Stimulated activated effector memory CD8-positive, alpha-beta T cell treated with anti-CD3 and anti-CD28 coated beads, Interleukin-12 subunit alpha, Interleukin-12 subunit beta, amount 100 ng/mL, for 72 hours (primary cell): Measurements from ENCODE around the gene ZNF487.
"Not testable (repeated sequence)": the region's sequence is repeated elsewhere in the genome, so short reads cannot be mapped to it uniquely, and the experiment has no call there.

Experiments used
- ATAC-seq: fragments of 150-1000 bp; cut with Tn5 transposase; 2 replicates; pipeline ENCODE4 v1.10.0; 2021
- DNase-seq, 2 donors: peaks; one replicate each; pipeline ENCODE4 v3.0.0; 2021 to 2022; ENCODE audit warnings: low spot score in 2 of 2
- H3K27ac Mint-ChIP-seq: one replicate; pipeline ENCODE4 v1.8.0; 2022; ENCODE audit warnings: mild to moderate bottlenecking, mixed read lengths
- H3K36me3 Mint-ChIP-seq: one replicate; pipeline ENCODE4 v1.8.0; 2022; ENCODE audit warnings: mild to moderate bottlenecking, mixed read lengths
- H3K4me1 Mint-ChIP-seq: one replicate; pipeline ENCODE4 v1.8.0; 2022; ENCODE audit warnings: mixed read lengths
- H3K4me3 Mint-ChIP-seq: one replicate; pipeline ENCODE4 v1.8.0; 2022; ENCODE audit warnings: mild to moderate bottlenecking, mixed read lengths
- H3K9me3 Mint-ChIP-seq: one replicate; pipeline ENCODE4 v1.8.0; 2022; ENCODE audit warnings: mixed read lengths

The ZNF487 gene

DNA sequence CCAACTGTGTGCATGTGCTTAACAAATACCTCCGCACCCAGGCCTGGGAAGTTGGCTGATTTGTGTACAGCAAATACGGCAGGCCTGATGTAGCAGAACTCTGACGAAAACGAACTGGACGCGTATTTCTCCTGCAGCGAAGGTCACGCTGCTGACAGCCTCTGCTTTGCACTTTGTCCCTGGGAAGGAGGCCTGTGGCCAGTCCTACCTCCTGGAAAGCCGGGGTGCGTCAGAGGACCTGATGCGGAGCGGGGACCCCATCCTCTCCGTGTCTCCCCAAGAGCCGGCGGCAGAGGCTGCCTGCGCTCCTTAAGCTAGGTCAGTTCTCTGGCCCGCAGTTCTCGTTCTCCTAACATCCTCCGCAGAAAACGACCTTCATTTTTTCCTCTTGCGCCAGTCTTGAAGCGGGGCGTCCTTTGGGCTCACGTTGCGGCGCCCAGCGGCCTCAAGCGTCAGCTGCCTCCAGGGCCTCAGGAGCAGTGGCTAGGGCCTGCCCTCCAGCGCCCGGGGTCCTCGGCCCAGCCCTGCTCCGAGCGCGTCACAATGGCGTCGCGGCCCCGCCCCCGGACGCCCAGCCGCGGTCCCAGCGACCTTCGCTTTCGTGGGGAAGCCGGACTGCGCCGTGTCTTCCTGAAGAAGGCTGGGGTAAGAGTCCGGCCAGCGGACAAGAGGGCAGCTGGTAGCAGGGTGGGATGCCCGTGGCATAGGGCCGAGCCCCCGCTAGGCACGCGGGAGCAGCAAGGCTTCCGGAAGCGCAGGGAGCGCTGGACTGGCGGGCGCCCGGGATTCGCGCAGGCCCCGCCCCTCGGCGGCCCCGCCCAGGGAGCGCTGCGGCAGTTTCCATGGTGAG lies at the start of gene ZNF487:
Gene ZNF487 (plus strand): TSS at position 821 of the 850 bp plus-strand sequence. CDS start 38,703 bp downstream, outside the sequence.
- ATAC-seq (peak; percentile 98), DNase-seq (peak; percentile 88 to 96)
- Mint-ChIP-seq H3K4me1 (peaks cover 18% of the 10 kb centered on the region), H3K36me3 (peaks cover 16% of the 10 kb centered on the region), H3K27ac (peak within 1 kb of the TSS; percentile 97), H3K4me3 (peak within 1 kb of the TSS; percentile 96), H3K9me3 (no peaks in the 10 kb centered on the region)

DNA sequence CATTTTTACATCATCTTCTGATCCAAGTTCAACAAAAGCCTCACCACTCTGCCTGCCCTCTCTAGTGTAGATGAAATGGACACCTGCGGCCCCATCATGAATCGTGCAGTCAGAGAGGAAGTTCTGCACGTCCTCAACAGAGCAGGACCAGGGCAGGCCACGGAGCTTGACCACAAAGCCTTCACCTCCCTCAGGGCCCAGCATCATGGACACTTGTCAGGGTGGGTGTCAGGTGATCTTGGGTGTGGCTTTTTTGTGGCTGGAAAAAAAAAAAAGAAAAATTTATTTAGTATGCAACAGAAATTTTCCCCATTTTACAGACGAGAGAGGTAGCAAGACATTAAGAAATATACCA lies 49.3 kb upstream of the ZNF487 start:
- no peak overlapping the region for H3K4me3 Mint-ChIP-seq
- H3K36me3 Mint-ChIP-seq: peaks cover 93% of the 10 kb centered on the region
- DNase-seq: no peak
- H3K9me3 Mint-ChIP-seq: no peaks in the 10 kb centered on the region
- ATAC-seq: no peak
- peaks cover 58% of the 10 kb centered on the region for H3K4me1 Mint-ChIP-seq
- peak overlapping the region; percentile 99 for H3K27ac Mint-ChIP-seq

DNA sequence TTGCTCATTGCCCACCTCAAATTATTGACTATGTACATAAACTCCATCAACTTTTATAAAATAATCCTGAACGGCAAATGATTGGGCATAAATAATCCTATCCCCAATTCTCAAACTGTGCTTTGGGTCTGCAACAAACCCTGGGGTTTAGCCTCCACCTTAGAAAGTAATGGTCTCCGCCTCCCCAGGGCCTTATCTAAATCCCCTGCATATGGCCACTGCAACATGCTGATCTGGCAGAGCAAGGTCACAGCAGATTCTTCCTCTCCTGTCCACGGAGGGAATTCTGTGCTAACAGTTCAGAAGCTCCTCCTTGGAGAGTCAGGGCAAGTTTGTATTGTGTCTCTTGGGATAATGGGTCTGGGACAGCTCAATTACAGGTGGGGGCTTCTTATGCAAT lies 47.0 kb upstream of the ZNF487 start:
- H3K36me3 Mint-ChIP-seq: peaks cover 100% of the 10 kb centered on the region
- no peaks in the 10 kb centered on the region for H3K9me3 Mint-ChIP-seq
- peak overlapping the region; percentile 99 for H3K27ac Mint-ChIP-seq
- peaks cover 77% of the 10 kb centered on the region for H3K4me1 Mint-ChIP-seq
- no peak overlapping the region for H3K4me3 Mint-ChIP-seq
- no peak for ATAC-seq
- DNase-seq: no peak

DNA sequence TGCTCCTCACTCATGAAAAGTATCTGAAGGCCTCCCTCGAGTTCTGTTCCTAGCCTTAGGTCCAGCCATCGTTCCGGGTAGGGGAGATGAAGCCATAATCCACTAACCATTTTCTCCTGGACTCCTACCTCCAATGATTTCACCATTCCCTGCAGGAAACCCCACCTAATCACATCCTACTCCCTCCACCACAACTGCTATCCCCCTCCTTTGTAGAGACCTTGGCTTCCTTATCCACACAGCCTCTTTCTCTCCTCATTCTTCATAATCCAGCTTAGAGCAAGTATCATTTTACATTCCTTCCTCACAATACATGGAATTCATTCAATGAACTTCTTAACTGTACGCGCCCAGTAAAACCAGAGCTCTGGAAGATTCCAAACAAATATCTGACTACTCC lies 46.6 kb upstream of the ZNF487 start:
- peak overlapping the region; percentile 1 for H3K4me3 Mint-ChIP-seq
- H3K36me3 Mint-ChIP-seq: peaks cover 100% of the 10 kb centered on the region
- DNase-seq (no peak), ATAC-seq (no peak)
- H3K27ac Mint-ChIP-seq: peak overlapping the region; percentile 99
- H3K9me3 Mint-ChIP-seq: no peaks in the 10 kb centered on the region
- peaks cover 82% of the 10 kb centered on the region for H3K4me1 Mint-ChIP-seq

DNA sequence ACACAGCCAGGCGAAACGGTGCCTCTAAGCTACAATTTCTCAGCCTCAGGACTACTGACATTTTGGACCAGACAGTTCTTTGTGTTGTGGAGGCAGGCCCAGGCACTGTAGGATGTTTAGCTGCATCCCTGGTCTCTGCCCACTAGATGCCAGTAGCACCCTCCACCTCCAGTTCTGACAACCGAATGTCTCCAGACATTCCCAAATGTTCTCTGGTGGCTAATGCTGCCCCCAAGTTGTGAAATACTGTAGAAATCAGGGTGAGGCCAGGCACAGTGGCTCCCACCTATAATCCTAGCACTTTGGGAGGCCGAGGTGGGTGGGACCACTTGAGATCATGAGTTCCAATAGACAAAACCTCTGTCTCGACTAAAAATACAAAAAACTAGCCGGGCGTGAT lies 46.2 kb upstream of the ZNF487 start:
- peak overlapping the region; percentile 1 for H3K4me3 Mint-ChIP-seq
- peaks cover 100% of the 10 kb centered on the region for H3K36me3 Mint-ChIP-seq
- peaks cover 86% of the 10 kb centered on the region for H3K4me1 Mint-ChIP-seq
- H3K27ac Mint-ChIP-seq: peak overlapping the region; percentile 99
- no peaks in the 10 kb centered on the region for H3K9me3 Mint-ChIP-seq
- ATAC-seq: peak; percentile 61
- DNase-seq: no peak

DNA sequence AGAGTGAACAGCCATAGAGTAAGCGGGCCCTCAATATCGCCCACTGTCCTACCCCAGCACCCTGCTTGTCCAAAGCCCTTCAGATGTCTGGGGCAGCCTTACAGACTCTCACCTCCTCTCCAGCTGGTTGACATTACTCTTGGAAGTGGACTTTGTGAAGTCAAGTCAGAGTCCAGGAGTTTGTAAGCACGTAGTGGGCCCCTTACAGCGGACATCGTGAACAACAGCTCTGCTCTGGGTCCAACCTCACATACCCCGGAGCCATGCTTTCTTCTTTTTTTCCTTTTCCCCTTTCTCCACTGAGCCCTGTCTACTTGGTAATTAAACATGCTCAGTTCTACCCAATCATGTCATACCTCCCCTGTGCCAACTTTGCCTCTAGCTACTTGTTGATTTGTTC lies 45.4 kb upstream of the ZNF487 start:
- Mint-ChIP-seq H3K4me1 (peaks cover 85% of the 10 kb centered on the region), H3K36me3 (peaks cover 100% of the 10 kb centered on the region), H3K27ac (peak overlapping the region; percentile 99), H3K9me3 (no peaks in the 10 kb centered on the region), H3K4me3 (no peak overlapping the region)
- ATAC-seq: no peak
- no peak for DNase-seq

DNA sequence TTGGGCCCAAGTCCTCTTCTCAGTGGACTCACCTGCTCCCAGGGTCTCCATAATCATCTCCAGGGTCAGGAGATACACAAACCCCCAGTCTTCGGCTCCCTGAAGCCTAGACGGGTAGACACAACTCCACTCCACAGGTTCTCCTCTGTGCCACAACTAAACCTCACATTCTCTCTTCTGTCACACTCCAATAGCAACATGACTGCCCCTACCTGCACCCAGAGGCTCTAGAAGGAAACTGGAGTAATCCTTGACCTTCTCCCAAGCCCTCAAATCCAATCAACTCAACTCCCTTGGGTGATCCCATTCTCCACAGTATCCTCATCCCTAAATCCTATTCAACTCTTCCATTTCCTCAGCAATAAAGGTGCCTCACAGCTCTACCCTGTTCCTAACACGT lies 44.2 kb upstream of the ZNF487 start:
- DNase-seq: no peak
- no peak for ATAC-seq
- H3K9me3 Mint-ChIP-seq: no peaks in the 10 kb centered on the region
- peak overlapping the region; percentile 99 for H3K27ac Mint-ChIP-seq
- peaks cover 80% of the 10 kb centered on the region for H3K4me1 Mint-ChIP-seq
- H3K36me3 Mint-ChIP-seq: peaks cover 100% of the 10 kb centered on the region
- no peak overlapping the region for H3K4me3 Mint-ChIP-seq

DNA sequence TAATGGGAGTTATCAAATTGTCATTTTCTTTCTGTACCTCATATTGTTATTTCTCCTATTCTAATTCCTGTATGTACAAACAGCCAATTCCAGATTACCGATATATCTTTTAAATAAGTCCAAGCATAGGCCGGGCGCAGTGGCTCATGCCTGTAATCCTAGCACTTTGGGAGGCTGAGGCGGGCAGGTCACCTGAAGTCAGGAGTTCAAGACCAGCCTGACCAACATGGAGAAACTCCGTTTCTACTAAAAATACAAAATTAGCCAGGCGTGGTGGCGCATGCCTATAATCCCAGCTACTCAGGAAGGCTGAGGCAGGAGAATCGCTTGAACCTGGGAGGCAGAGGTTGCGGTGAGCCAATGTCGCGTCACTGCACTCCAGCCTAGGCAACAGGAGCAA lies 43.7 kb upstream of the ZNF487 start:
- DNase-seq, H3K9me3 Mint-ChIP-seq, ATAC-seq, H3K4me3 Mint-ChIP-seq: not testable (repeated sequence)
- H3K27ac Mint-ChIP-seq: peak overlapping the region; percentile 99
- H3K4me1 Mint-ChIP-seq: peaks cover 80% of the 10 kb centered on the region
- H3K36me3 Mint-ChIP-seq: peaks cover 100% of the 10 kb centered on the region

DNA sequence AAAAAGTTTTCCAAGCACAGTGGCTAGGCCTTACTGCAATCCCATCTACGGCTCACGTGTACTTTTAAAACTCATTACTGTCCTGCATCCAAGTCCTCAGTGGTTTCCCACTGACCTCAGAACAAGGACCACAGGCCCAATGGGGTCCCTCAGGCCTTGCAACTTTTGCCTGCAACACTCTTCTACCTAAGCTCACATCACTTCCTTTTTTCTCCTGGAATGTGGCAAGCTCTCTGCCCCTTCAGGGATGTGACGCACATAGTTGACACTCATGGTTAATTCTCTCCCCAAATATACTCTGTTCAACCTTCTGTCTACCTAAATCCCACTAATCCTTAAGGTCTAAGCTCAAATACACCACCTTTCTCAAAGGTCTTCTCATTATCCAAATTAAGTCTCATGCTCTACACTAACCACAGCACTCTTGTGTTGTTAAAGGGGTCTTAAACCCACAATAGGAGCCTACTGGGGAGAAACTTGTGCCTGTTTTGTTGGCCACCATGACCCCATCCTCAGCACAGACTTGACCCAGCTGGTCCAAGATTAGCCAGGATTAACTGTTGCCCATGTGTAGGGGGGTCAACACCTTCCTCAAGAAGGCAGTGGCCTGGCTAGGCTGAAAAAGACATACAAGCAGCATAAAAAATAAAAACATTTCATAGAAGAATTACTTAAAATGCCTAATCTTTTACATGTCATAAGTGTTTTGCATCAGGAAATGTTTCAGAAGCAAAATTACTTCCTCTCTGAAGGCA lies 43.1 kb upstream of the ZNF487 start:
- peaks cover 74% of the 10 kb centered on the region for H3K4me1 Mint-ChIP-seq
- no peak for ATAC-seq
- peak overlapping the region; percentile 99 for H3K27ac Mint-ChIP-seq
- H3K4me3 Mint-ChIP-seq: no peak overlapping the region
- H3K36me3 Mint-ChIP-seq: peaks cover 100% of the 10 kb centered on the region
- DNase-seq: no peak
- no peaks in the 10 kb centered on the region for H3K9me3 Mint-ChIP-seq

DNA sequence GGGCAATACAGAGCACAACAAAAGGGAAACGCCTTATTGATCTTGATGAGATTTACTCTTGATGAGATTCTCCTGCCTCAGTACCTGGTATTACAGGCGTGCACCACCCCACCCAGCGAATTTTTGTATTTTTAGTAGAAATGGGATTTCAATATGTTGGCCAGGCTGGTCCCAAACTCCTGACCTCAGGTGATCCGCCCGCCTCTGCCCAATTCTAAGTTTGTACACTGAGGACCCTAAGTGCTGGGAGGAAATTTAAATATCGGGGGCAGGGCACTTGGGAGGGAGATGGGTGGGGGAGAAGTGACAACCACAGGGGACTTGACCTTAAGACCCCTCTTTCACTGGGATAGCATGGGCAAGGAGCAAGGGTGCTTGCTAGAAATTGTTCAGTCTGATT lies 42.0 kb upstream of the ZNF487 start:
- peaks cover 71% of the 10 kb centered on the region for H3K4me1 Mint-ChIP-seq
- H3K27ac Mint-ChIP-seq: peak overlapping the region; percentile 99
- H3K9me3 Mint-ChIP-seq: no peaks in the 10 kb centered on the region
- H3K36me3 Mint-ChIP-seq: peaks cover 100% of the 10 kb centered on the region
- H3K4me3 Mint-ChIP-seq: peak overlapping the region; percentile 96
- DNase-seq (no peak), ATAC-seq (no peak)

DNA sequence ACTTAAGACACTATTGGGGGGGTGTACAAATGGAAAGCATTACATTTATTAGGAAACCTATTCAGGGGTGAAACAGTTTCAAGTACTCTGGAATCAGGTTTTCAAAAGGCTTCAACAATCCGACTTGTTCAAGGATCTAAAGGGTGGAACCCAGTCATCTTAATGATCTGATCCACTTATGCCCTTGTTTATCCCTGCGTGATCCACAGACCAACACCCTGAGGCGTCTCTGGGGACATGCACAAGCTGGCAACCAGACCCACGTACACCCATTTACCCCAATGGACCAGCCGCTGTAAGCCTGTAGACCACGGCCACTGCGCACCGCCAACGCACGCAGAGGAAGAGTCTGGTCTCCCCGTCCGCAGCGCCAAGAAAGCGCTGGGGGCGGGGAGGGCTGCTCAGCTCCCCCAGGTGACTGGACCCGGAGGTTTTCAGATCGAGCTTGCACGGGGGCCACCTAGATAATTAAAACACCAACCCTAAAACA lies 41.3 kb upstream of the ZNF487 start:
- H3K4me3 Mint-ChIP-seq: peak overlapping the region; percentile 96
- ATAC-seq (peak; percentile 23), DNase-seq (peak; percentile 38 to 77)
- H3K27ac Mint-ChIP-seq: peak overlapping the region; percentile 99
- peaks cover 100% of the 10 kb centered on the region for H3K36me3 Mint-ChIP-seq
- H3K4me1 Mint-ChIP-seq: peaks cover 71% of the 10 kb centered on the region
- H3K9me3 Mint-ChIP-seq: no peaks in the 10 kb centered on the region

DNA sequence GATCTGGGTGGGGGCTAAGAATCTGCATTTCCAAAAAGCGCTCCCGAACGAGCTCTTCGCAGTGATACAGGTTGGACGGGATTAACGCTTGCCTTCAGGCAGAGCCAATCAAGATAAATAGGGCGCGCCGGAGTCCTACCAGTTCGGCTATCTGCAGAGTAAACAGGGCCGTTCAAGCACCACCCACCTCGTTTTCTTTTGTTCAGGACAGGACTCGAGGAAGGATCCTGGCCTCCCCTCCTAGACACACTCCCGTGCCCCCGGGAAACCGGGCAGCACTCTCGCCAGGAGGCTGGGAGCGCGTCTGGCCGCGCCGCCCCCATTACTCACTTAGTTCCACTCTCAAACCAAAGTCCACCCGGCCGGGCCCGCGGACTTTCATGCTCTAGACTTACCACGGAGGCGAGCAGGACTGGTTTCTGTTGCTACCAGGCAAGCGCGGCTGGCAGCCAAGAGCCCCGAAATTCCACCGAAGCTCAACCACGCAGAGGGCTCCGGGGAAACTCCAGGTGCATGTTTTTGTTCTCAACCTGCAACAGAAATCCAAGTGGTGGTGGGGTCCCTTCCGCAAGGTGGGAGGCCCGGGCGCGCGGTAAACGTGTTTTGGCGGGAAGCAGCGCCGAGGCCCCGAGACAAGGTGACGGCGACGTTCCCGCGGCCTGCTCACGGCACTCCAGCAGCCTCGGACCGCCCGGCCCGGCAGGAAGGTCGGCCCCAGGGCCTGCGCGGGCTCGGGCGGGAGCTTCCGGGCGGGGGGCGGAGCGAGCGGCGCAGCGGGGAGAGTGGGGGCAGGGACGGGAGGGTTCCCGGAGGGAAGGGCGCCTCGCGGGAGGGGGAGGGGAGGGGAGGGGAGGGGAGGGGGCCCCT lies 40.6 kb upstream of the ZNF487 start:
- Mint-ChIP-seq H3K36me3 (peaks cover 100% of the 10 kb centered on the region), H3K4me3 (peak overlapping the region; percentile 96), H3K9me3 (no peaks in the 10 kb centered on the region), H3K27ac (peak overlapping the region; percentile 99), H3K4me1 (peaks cover 73% of the 10 kb centered on the region)
- DNase-seq (peak; percentile 60 to 85), ATAC-seq (peak; percentile 75)

DNA sequence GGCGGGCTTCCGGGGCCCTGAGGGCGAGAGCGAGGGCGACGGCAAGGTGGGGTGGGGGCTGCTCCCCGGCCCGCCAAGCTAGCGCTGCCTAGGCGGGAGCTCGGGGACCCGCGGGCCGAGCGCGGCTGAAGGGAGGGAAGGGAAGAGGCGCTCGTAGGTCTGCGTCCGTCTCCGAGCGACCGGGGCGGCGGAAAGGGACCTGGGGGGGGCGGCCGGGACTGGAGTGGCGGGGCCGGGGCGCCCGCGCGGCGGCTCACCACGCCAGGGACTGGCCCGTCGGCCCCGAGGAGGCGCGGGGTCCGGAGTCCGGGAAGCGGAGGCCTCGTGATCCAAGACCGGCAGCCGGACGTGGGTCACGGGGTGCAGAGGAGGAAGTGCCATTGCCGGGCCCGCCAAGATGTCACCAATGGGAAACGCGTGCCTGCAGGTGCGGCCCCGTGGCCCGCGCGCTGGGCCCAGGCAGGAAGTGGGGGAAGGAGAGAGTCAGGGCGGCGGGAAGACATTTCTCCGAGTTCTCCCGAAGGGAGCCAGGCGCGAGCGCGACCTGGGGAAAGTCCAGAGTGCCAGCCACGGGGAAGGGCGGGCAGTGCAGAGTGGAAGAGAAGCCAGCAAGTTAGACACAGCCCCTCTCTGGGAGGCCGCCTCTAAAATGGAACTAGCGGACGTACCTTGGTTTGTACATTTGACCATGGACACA lies 39.8 kb upstream of the ZNF487 start:
- no peaks in the 10 kb centered on the region for H3K9me3 Mint-ChIP-seq
- ATAC-seq (peak; percentile 80), DNase-seq (peak; percentile 73 to 94)
- peaks cover 100% of the 10 kb centered on the region for H3K36me3 Mint-ChIP-seq
- peak overlapping the region; percentile 99 for H3K27ac Mint-ChIP-seq
- peak overlapping the region; percentile 96 for H3K4me3 Mint-ChIP-seq
- H3K4me1 Mint-ChIP-seq: peaks cover 74% of the 10 kb centered on the region

DNA sequence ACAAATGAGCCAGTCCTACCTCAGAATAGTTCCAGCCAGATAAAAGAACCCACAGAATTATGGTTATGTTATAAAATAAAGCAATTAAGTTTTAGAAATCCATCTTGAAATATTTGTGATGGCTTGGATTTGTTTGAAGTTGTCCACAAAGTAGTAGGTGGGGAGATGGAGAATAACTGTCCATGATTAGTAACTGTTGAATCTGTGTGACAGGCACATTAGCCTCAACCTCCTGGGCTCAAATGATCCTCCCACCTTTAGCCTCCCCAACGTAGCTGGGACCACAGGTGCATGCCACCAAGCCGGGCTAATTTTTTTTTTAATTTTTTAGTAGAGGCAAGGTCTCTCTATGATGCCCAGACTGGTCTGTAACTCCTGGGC lies 38.0 kb upstream of the ZNF487 start:
- no peaks in the 10 kb centered on the region for H3K9me3 Mint-ChIP-seq
- H3K36me3 Mint-ChIP-seq: peaks cover 100% of the 10 kb centered on the region

More for the DNA sequence above, 38.0 kb upstream of the ZNF487 start:
- no peak for ATAC-seq
- no peak for DNase-seq
- H3K4me1 Mint-ChIP-seq: peaks cover 76% of the 10 kb centered on the region
- H3K4me3 Mint-ChIP-seq: peak overlapping the region; percentile 96
- peak overlapping the region; percentile 99 for H3K27ac Mint-ChIP-seq
